Panc1 (cell line): ENCODE data around the gene NDST1.

ENCODE experiments used
- POLR2AphosphoS5 ChIP-seq: IDR thresholded peaks from 2 replicates; pipeline ENCODE4 v1.6.1; 2012; ENCODE audit warnings: mild to moderate bottlenecking, low read depth, low read length, moderate library complexity
- SIN3A ChIP-seq: IDR thresholded peaks from 2 replicates; pipeline ENCODE4 v1.6.1; 2012; ENCODE audit warnings: low read depth, mild to moderate bottlenecking, low read length, moderate library complexity, borderline replicate concordance; ENCODE audit not compliant: insufficient read depth
- TCF7L2 ChIP-seq: IDR thresholded peaks from 2 replicates; pipeline ENCODE4 v1.6.1; 2011; ENCODE audit warnings: mild to moderate bottlenecking, low read depth, low read length, inconsistent platforms
- TF ChIP-seq, protein P1 (sequence below): fragments of 450-650 bp; IDR thresholded peaks from 2 replicates; pipeline ENCODE4 v1.5.1; 2017; ENCODE audit warnings: mild to moderate bottlenecking
- TF ChIP-seq, protein P2 (sequence below), 2 experiments: IDR thresholded peaks; 2 replicates each; pipeline ENCODE4 v1.6.1; 2011 to 2012; ENCODE audit warnings: low read depth in 2 of 2, control low read depth in 1 of 2, low read length in 1 of 2, mild to moderate bottlenecking in 1 of 2, moderate library complexity in 1 of 2; ENCODE audit not compliant: insufficient read depth in 1 of 2

GRCh38 chr5:150599281-150599680 is 91.3 kb downstream of the NDST1 start:
- TF ChIP-seq, protein P1, sequence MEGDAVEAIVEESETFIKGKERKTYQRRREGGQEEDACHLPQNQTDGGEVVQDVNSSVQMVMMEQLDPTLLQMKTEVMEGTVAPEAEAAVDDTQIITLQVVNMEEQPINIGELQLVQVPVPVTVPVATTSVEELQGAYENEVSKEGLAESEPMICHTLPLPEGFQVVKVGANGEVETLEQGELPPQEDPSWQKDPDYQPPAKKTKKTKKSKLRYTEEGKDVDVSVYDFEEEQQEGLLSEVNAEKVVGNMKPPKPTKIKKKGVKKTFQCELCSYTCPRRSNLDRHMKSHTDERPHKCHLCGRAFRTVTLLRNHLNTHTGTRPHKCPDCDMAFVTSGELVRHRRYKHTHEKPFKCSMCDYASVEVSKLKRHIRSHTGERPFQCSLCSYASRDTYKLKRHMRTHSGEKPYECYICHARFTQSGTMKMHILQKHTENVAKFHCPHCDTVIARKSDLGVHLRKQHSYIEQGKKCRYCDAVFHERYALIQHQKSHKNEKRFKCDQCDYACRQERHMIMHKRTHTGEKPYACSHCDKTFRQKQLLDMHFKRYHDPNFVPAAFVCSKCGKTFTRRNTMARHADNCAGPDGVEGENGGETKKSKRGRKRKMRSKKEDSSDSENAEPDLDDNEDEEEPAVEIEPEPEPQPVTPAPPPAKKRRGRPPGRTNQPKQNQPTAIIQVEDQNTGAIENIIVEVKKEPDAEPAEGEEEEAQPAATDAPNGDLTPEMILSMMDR = no peak
- TF ChIP-seq POLR2AphosphoS5 (no peak), TCF7L2 (no peak), SIN3A (no peak)
- TF ChIP-seq, protein P2, sequence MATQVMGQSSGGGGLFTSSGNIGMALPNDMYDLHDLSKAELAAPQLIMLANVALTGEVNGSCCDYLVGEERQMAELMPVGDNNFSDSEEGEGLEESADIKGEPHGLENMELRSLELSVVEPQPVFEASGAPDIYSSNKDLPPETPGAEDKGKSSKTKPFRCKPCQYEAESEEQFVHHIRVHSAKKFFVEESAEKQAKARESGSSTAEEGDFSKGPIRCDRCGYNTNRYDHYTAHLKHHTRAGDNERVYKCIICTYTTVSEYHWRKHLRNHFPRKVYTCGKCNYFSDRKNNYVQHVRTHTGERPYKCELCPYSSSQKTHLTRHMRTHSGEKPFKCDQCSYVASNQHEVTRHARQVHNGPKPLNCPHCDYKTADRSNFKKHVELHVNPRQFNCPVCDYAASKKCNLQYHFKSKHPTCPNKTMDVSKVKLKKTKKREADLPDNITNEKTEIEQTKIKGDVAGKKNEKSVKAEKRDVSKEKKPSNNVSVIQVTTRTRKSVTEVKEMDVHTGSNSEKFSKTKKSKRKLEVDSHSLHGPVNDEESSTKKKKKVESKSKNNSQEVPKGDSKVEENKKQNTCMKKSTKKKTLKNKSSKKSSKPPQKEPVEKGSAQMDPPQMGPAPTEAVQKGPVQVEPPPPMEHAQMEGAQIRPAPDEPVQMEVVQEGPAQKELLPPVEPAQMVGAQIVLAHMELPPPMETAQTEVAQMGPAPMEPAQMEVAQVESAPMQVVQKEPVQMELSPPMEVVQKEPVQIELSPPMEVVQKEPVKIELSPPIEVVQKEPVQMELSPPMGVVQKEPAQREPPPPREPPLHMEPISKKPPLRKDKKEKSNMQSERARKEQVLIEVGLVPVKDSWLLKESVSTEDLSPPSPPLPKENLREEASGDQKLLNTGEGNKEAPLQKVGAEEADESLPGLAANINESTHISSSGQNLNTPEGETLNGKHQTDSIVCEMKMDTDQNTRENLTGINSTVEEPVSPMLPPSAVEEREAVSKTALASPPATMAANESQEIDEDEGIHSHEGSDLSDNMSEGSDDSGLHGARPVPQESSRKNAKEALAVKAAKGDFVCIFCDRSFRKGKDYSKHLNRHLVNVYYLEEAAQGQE (IDR thresholded peaks at IDR 0.05; ENCODE audit: insufficient read depth in 1 of 2, low read depth in 2 of 2, low read length in 1 of 2) = no peak
